Activated B cell treated with CpG ODN at 0.5 μM for 24 hours (primary cell): Measurements from ENCODE around the gene INPP4B. TPM values are rescaled to one million over a fixed set of nuclear protein-coding genes. Genes with fewer than 3 reads are reported as not detected.

ENCODE experiments used
- ATAC-seq: fragments of 200-7000 bp; cut with Tn5 transposase; one replicate; pipeline ENCODE4 v1.10.0; 2021; ENCODE audit warnings: low read depth, mild to moderate bottlenecking, moderate library complexity
- CTCF ChIA-PET: fragments of 350-600 bp; sonication (Branson Sonifier 250); formaldehyde crosslinking; loops from one replicate; lab custom pipeline; 2021; ENCODE audit warnings: antibody characterized with exemption; lab: Charles Lee
- POLR2A ChIA-PET: fragments of 350-600 bp; sonication (Branson Sonifier 250); formaldehyde crosslinking; loops from one replicate; lab custom pipeline; 2021; ENCODE audit warnings: antibody characterized with exemption; lab: Charles Lee
- DNase-seq: peaks from one replicate; pipeline ENCODE4 v3.0.0; 2022
- H3K27ac Mint-ChIP-seq: one replicate; pipeline ENCODE4 v1.8.0; 2020; ENCODE audit warnings: mixed read lengths
- H3K27me3 Mint-ChIP-seq: one replicate; pipeline ENCODE4 v1.8.0; 2021; ENCODE audit warnings: mixed read lengths
- H3K36me3 Mint-ChIP-seq: one replicate; pipeline ENCODE4 v1.8.0; 2021; ENCODE audit warnings: low read depth, mixed read lengths
- H3K4me1 Mint-ChIP-seq: one replicate; pipeline ENCODE4 v1.8.0; 2021; ENCODE audit warnings: mixed read lengths
- H3K4me3 Mint-ChIP-seq: one replicate; pipeline ENCODE4 v1.8.0; 2020; ENCODE audit warnings: mild to moderate bottlenecking, mixed read lengths
- H3K9me3 Mint-ChIP-seq: one replicate; pipeline ENCODE4 v1.8.0; 2020; ENCODE audit warnings: mixed read lengths
- intact Hi-C: fragments of 100-400 bp; cut with micrococcal nuclease; formaldehyde crosslinking; loops from one replicate; pipeline ENCODE4 v1.15.1; 2024
- total RNA-seq: library from RNA; stranded (reverse); gene quantifications from 2 replicates; pipeline ENCODE4 v1.2.3, GENCODE V29; 2022
- TF ChIP-seq, protein P1 (sequence below): fragments of 200-600 bp; IDR thresholded peaks from one replicate; pipeline ENCODE4 v1.8.0; 2022; ENCODE audit warnings: antibody characterized with exemption, mild to moderate bottlenecking

Gene INPP4B
- total RNA-seq, 1 donor from 2014 or later, result 0.11 TPM

GRCh38 chr4:141999446-142000143, 846.5 kb downstream of the INPP4B start:
- Mint-ChIP-seq H3K4me3 (no peak overlapping the region), H3K27ac (no peak overlapping the region), H3K36me3 (no peaks in the 10 kb centered on the region), H3K27me3 (no peaks in the 10 kb centered on the region), H3K9me3 (peaks cover 9% of the 10 kb centered on the region), H3K4me1 (no peaks in the 10 kb centered on the region)
- DNase-seq, result no peak
- ATAC-seq, result no peak
- POLR2A ChIA-PET, result no interaction called here
- CTCF ChIA-PET, result no interaction called here
- intact Hi-C loops, result no loop called here
- TF ChIP-seq, protein P1, sequence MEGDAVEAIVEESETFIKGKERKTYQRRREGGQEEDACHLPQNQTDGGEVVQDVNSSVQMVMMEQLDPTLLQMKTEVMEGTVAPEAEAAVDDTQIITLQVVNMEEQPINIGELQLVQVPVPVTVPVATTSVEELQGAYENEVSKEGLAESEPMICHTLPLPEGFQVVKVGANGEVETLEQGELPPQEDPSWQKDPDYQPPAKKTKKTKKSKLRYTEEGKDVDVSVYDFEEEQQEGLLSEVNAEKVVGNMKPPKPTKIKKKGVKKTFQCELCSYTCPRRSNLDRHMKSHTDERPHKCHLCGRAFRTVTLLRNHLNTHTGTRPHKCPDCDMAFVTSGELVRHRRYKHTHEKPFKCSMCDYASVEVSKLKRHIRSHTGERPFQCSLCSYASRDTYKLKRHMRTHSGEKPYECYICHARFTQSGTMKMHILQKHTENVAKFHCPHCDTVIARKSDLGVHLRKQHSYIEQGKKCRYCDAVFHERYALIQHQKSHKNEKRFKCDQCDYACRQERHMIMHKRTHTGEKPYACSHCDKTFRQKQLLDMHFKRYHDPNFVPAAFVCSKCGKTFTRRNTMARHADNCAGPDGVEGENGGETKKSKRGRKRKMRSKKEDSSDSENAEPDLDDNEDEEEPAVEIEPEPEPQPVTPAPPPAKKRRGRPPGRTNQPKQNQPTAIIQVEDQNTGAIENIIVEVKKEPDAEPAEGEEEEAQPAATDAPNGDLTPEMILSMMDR, result no peak

GRCh38 chr4:141995056-141995455, 851.0 kb downstream of the INPP4B start:
- H3K4me1 Mint-ChIP-seq, result no peaks in the 10 kb centered on the region
- no peak overlapping the region for H3K27ac Mint-ChIP-seq
- intact Hi-C loops, result no loop called here
- DNase-seq (no peak), ATAC-seq (no peak)
- no peaks in the 10 kb centered on the region for H3K36me3 Mint-ChIP-seq
- POLR2A ChIA-PET, result no interaction called here
- CTCF ChIA-PET, result no interaction called here
- peaks cover 17% of the 10 kb centered on the region for H3K9me3 Mint-ChIP-seq
- no peak overlapping the region for H3K4me3 Mint-ChIP-seq
- TF ChIP-seq, protein P1, result no peak
- no peaks in the 10 kb centered on the region for H3K27me3 Mint-ChIP-seq

DNA sequence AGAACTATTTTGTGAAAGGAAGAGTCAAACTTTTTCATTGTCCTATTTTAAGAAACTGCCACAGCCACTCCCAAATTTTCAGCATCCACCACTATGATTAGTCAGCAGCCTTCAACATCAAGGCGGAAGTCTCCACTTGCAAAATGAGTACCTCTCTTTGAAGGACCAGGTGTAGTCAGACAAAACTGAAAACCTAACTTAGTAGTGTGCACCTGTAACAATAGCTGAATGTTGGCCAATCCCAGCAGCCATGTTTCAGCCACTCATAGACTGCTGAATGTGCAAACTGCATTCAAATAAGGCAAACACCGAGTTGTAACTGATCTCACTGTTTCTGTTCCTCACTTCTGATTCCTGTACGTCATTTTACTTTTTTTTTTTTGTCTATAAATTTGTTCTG, 868.7 kb downstream of the INPP4B start:
- no peaks in the 10 kb centered on the region for H3K9me3 Mint-ChIP-seq
- no peak overlapping the region for H3K4me3 Mint-ChIP-seq
- no peak overlapping the region for H3K27ac Mint-ChIP-seq
- CTCF ChIA-PET, result no interaction called here
- ATAC-seq (no peak), DNase-seq (no peak)
- intact Hi-C loops, result no loop called here
- no peaks in the 10 kb centered on the region for H3K4me1 Mint-ChIP-seq
- no peaks in the 10 kb centered on the region for H3K36me3 Mint-ChIP-seq
- TF ChIP-seq, protein P1, result no peak
- H3K27me3 Mint-ChIP-seq, result no peaks in the 10 kb centered on the region
- POLR2A ChIA-PET, result no interaction called here
